HepG2 (cell line): ENCODE results near the gene WDR41. TPM values are rescaled to one million over a fixed set of nuclear protein-coding genes. Genes with fewer than 3 reads are reported as not detected.
A peak's percentile ranks its signal among the peaks of the same experiment; 100 is the strongest.

Source experiments
- ARNT ChIP-seq: fragments of 450-650 bp; IDR thresholded peaks from 2 replicates; pipeline ENCODE4 v1.6.1; 2017
- CAMTA2 ChIP-seq: sonication (generic); formaldehyde crosslinking; IDR thresholded peaks from 2 replicates; pipeline ENCODE4 v1.4.0; 2020; ENCODE audit warnings: mild to moderate bottlenecking, missing genetic modification reagents, borderline replicate concordance
- GPN1 ChIP-seq: sonication (generic); formaldehyde crosslinking; IDR thresholded peaks from 2 replicates; pipeline ENCODE4 v1.5.1; 2020; ENCODE audit warnings: missing genetic modification reagents, borderline replicate concordance
- ISX ChIP-seq: sonication (generic); formaldehyde crosslinking; conservative IDR thresholded peaks from 2 replicates; pipeline ENCODE4 v1.5.0; 2020; ENCODE audit warnings: missing genetic modification reagents
- KDM3A ChIP-seq: IDR thresholded peaks from 2 replicates; pipeline ENCODE4 v1.6.1; 2018; ENCODE audit warnings: low read depth, missing compliant biosample characterization
- MED13 ChIP-seq: sonication (generic); formaldehyde crosslinking; IDR thresholded peaks from 2 replicates; pipeline ENCODE4 v1.5.0; 2020; ENCODE audit warnings: missing genetic modification reagents
- MIER3 ChIP-seq: IDR thresholded peaks from 2 replicates; pipeline ENCODE4 v1.6.1; 2016; ENCODE audit warnings: missing compliant biosample characterization, borderline replicate concordance
- MYC ChIP-seq: sonication (generic); formaldehyde crosslinking; IDR thresholded peaks from 2 replicates; pipeline ENCODE4 v1.9.0; 2021; ENCODE audit warnings: missing genetic modification reagents, borderline replicate concordance
- MYNN ChIP-seq: sonication (generic); formaldehyde crosslinking; IDR thresholded peaks from 2 replicates; pipeline ENCODE4 v1.4.0; 2020; ENCODE audit warnings: mild to moderate bottlenecking, low read depth, missing genetic modification reagents
- MZF1 ChIP-seq: sonication (generic); formaldehyde crosslinking; IDR thresholded peaks from 2 replicates; pipeline ENCODE4 v1.8.1; 2023; ENCODE audit warnings: mild to moderate bottlenecking, missing genetic modification reagents, borderline replicate concordance
- NCOA1 ChIP-seq: sonication (generic); formaldehyde crosslinking; IDR thresholded peaks from 2 replicates; pipeline ENCODE4 v1.9.0; 2021; ENCODE audit warnings: missing genetic modification reagents
- NFE2 ChIP-seq: sonication (generic); formaldehyde crosslinking; IDR thresholded peaks from 2 replicates; pipeline ENCODE4 v1.4.0; 2020; ENCODE audit warnings: missing genetic modification reagents
- NFRKB ChIP-seq: fragments of 450-650 bp; IDR thresholded peaks from 2 replicates; pipeline ENCODE4 v1.6.1; 2017
- NONO ChIP-seq, 2 experiments: fragments of 450-650 bp in 1 of 2; sonication (generic) in 1 of 2; formaldehyde crosslinking in 1 of 2; IDR thresholded peaks in 1 of 2; conservative IDR thresholded peaks in 1 of 2; 2 replicates each; pipeline versions ENCODE4 v1.6.1 to v1.8.0; 2017 to 2022; ENCODE audit warnings: mild to moderate bottlenecking in 1 of 2, missing genetic modification reagents in 1 of 2, moderate library complexity in 1 of 2
- SIX1 ChIP-seq: sonication (generic); formaldehyde crosslinking; IDR thresholded peaks from 2 replicates; pipeline ENCODE4 v1.4.0; 2020; ENCODE audit warnings: missing genetic modification reagents, borderline replicate concordance
- SMC3 ChIP-seq: IDR thresholded peaks from 2 replicates; pipeline ENCODE4 v1.6.1; 2011; ENCODE audit warnings: low read length, improper control_type of control experiment
- XBP1 ChIP-seq: sonication (generic); formaldehyde crosslinking; IDR thresholded peaks from 2 replicates; pipeline ENCODE4 v1.5.0; 2020; ENCODE audit warnings: missing genetic modification reagents
- ZFP90 ChIP-seq: sonication (generic); formaldehyde crosslinking; IDR thresholded peaks from 2 replicates; pipeline ENCODE4 v1.8.0; 2022; ENCODE audit warnings: missing genetic modification reagents, mild to moderate bottlenecking, inconsistent platforms, borderline replicate concordance
- ZNF282 ChIP-seq: fragments of 450-650 bp; IDR thresholded peaks from 2 replicates; pipeline ENCODE4 v1.6.1; 2018; ENCODE audit not compliant: partially characterized antibody
- ZNF367 ChIP-seq: sonication (generic); formaldehyde crosslinking; IDR thresholded peaks from 2 replicates; pipeline ENCODE4 v1.4.0; 2020; ENCODE audit warnings: missing genetic modification reagents, borderline replicate concordance
- ZNF460 ChIP-seq: sonication (generic); formaldehyde crosslinking; IDR thresholded peaks from 2 replicates; pipeline ENCODE4 v1.5.1; 2020; ENCODE audit warnings: missing genetic modification reagents, mild to moderate bottlenecking, borderline replicate concordance
- ZNF556 ChIP-seq: sonication (generic); formaldehyde crosslinking; IDR thresholded peaks from 2 replicates; pipeline ENCODE4 v1.4.0; 2020; ENCODE audit warnings: mild to moderate bottlenecking, missing genetic modification reagents, borderline replicate concordance
- ZNF577 ChIP-seq: sonication (generic); formaldehyde crosslinking; IDR thresholded peaks from 2 replicates; pipeline ENCODE4 v1.4.0; 2020; ENCODE audit warnings: mild to moderate bottlenecking, low read depth, missing genetic modification reagents, borderline replicate concordance
- ZZZ3 ChIP-seq: sonication (generic); formaldehyde crosslinking; IDR thresholded peaks from 2 replicates; pipeline ENCODE4 v1.4.0; 2020; ENCODE audit warnings: missing genetic modification reagents, mild to moderate bottlenecking, borderline replicate concordance
- polyA plus RNA-seq, 8 experiments: library from polyadenylated mRNA; depleted of rRNA in 3 of 8; stranded (reverse) in 7 of 8; unstranded in 1 of 8; fragments of >200 nt; fragmentation: Illumina TruSeq in 4 of 8; extraction: Trizol in 4 of 8; gene quantifications; 2 replicates each; pipeline versions ENCODE4 v1.2.1 to v1.2.3, GENCODE V29; 2011 to 2016; ENCODE audit warnings: low read depth in 4 of 8, missing spikeins in 1 of 8, mixed read lengths in 1 of 8; ENCODE audit not compliant: insufficient read depth in 1 of 8
- total RNA-seq, 5 experiments: library from RNA; depleted of rRNA; stranded (reverse); fragments of >200 nt; fragmentation: Illumina TruSeq; extraction: Trizol; gene quantifications; 2 replicates each; pipeline ENCODE4 v1.2.3, GENCODE V29; 2016; ENCODE audit warnings: low read depth in 1 of 5
- TF ChIP-seq, protein P1 (sequence below): sonication (generic); formaldehyde crosslinking; IDR thresholded peaks from 2 replicates; pipeline ENCODE4 v1.4.0; 2020; ENCODE audit warnings: low read depth, mild to moderate bottlenecking, missing genetic modification reagents
- TF ChIP-seq, protein P2 (sequence below): sonication (generic); formaldehyde crosslinking; IDR thresholded peaks from 2 replicates; pipeline ENCODE4 v1.4.0; 2020; ENCODE audit warnings: missing genetic modification reagents, borderline replicate concordance

The WDR41 gene
- total and polyA plus RNA-seq, 2 of the 13 experiments (the other 11 are each of a cell fraction or from before 2014, with no cell fraction given), result 18.9 to 39.3 TPM

DNA sequence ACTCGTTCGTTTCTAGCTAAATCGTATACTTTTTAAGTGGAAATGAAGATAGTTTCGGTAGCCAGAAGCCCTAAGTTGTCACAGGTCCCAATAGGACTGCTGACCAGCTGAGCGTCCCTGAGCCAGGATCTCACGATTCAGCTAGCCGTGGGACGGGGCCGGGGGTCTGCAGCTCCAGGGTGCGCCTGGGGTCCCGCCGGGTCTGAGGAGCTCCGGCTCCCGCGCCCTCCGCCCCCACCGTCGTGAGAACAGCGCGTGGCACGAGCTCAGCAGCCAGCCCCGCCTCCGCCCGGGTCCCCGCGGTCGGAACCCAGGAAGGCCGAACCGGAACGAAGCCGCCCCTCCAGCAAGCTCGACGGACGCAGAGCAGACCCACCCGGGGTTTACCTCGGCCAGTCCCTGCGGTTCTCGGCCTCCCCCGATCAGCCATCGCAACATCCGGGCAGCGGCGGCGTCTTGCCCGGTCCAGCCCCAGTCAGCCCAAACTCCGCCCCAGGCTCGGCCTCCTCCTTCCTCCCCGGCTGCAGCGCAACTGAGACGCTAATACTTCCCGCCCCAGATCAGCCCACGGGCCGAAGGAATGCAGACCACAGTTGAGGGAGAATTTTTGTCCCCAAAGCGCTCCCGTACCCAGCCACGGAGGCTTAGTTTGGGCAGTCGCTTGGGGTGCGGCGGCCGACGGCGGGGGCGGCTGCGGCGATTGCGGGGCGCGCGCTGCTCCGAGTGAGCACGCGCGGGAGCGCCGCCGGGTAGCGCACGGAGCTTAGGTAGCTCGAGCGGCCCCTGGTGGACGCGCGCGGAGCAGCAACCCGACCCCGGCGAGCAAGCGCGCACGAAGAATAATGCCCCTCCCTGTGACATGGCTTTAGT is at the start of gene WDR41 (continued):
- TF ChIP-seq, protein P1, sequence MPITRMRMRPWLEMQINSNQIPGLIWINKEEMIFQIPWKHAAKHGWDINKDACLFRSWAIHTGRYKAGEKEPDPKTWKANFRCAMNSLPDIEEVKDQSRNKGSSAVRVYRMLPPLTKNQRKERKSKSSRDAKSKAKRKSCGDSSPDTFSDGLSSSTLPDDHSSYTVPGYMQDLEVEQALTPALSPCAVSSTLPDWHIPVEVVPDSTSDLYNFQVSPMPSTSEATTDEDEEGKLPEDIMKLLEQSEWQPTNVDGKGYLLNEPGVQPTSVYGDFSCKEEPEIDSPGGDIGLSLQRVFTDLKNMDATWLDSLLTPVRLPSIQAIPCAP, result no peak
- TF ChIP-seq XBP1 (CRISPR knock-in tag) (no peak; the same call in 1 of the 2 replicates), ISX (CRISPR knock-in tag) (no peak), MIER3 (CRISPR knock-in tag) (0 out of 2 replicates have a peak, but pooled peaks have one; percentile 27), NONO (IDR thresholded peaks at IDR 0.05) (no peak), NONO (CRISPR knock-in tag; conservative IDR thresholded peaks at IDR 0.05) (peak; percentile 83; the same call in 1 of the 2 replicates), KDM3A (CRISPR knock-in tag) (peak; percentile 66; the same call in 1 of the 2 replicates), NFRKB (no peak), SMC3 (peak; percentile 19; the same call in 1 of the 2 replicates), ZNF460 (CRISPR knock-in tag) (0 out of 2 replicates have a peak, but pooled peaks have one; percentile 11), MYC (CRISPR knock-in tag) (peak; percentile 80), CAMTA2 (0 out of 2 replicates have a peak, but pooled peaks have one; percentile 52), ZZZ3 (CRISPR knock-in tag) (0 out of 2 replicates have a peak, but pooled peaks have one; percentile 41), ZFP90 (peak; percentile 83; the same call in 1 of the 2 replicates), GPN1 (CRISPR knock-in tag) (no peak), ZNF577 (0 out of 2 replicates have a peak, but pooled peaks have one; percentile 58), NCOA1 (CRISPR knock-in tag) (0 out of 2 replicates have a peak, but pooled peaks have one; percentile 46), ARNT (no peak), ZNF556 (CRISPR knock-in tag) (no peak; the same call in 1 of the 2 replicates), MYNN (CRISPR knock-in tag) (no peak), SIX1 (no peak), MED13 (CRISPR knock-in tag) (peak; percentile 35; the same call in 1 of the 2 replicates), ZNF282 (no peak), NFE2 (CRISPR knock-in tag) (no peak), MZF1 (CRISPR knock-in tag) (no peak), ZNF367 (no peak)
- TF ChIP-seq, protein P2, sequence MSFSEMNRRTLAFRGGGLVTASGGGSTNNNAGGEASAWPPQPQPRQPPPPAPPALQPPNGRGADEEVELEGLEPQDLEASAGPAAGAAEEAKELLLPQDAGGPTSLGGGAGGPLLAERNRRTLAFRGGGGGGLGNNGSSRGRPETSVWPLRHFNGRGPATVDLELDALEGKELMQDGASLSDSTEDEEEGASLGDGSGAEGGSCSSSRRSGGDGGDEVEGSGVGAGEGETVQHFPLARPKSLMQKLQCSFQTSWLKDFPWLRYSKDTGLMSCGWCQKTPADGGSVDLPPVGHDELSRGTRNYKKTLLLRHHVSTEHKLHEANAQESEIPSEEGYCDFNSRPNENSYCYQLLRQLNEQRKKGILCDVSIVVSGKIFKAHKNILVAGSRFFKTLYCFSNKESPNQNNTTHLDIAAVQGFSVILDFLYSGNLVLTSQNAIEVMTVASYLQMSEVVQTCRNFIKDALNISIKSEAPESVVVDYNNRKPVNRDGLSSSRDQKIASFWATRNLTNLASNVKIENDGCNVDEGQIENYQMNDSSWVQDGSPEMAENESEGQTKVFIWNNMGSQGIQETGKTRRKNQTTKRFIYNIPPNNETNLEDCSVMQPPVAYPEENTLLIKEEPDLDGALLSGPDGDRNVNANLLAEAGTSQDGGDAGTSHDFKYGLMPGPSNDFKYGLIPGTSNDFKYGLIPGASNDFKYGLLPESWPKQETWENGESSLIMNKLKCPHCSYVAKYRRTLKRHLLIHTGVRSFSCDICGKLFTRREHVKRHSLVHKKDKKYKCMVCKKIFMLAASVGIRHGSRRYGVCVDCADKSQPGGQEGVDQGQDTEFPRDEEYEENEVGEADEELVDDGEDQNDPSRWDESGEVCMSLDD (CRISPR knock-in tag), result peak; percentile 42
